Gastrocnemius medialis (tissue), 4 donors: ENCODE data around the gene VPS41.

ENCODE experiments used
- CTCF ChIP-seq, 5 experiments: fragments of 450-650 bp in 3 of 5; fragments of 200-600 bp in 2 of 5; sonication (generic) in 2 of 5; IDR thresholded peaks in 4 of 5; conservative IDR thresholded peaks in 1 of 5; 1 replicate in 4 of 5; 2 replicates in 1 of 5; pipeline ENCODE4 v1.5.1; 2016 to 2019; ENCODE audit warnings: antibody characterized with exemption in 5 of 5, mild to moderate bottlenecking in 3 of 5, moderate library complexity in 3 of 5
- POLR2A ChIP-seq, 2 donors: fragments of 450-650 bp; IDR thresholded peaks; one replicate each; pipeline ENCODE4 v1.6.1; 2017; ENCODE audit warnings: antibody characterized with exemption in 2 of 2, mild to moderate bottlenecking in 2 of 2, moderate library complexity in 2 of 2

GRCh38 chr7:38674513-38674912 is 234.5 kb downstream of the VPS41 start:
- no peak for TF ChIP-seq CTCF (IDR thresholded peaks at IDR 0.05 in 4 of 5, conservative IDR thresholded peaks at IDR 0.05 in 1 of 5)
- TF ChIP-seq POLR2A (IDR thresholded peaks at IDR 0.05): no peak
